ENCODE results near the gene GNA12.
"Not testable (repeated sequence)": the region's sequence is repeated elsewhere in the genome, so short reads cannot be mapped to it uniquely, and the experiment has no call there.

GNA12 gene

DNA sequence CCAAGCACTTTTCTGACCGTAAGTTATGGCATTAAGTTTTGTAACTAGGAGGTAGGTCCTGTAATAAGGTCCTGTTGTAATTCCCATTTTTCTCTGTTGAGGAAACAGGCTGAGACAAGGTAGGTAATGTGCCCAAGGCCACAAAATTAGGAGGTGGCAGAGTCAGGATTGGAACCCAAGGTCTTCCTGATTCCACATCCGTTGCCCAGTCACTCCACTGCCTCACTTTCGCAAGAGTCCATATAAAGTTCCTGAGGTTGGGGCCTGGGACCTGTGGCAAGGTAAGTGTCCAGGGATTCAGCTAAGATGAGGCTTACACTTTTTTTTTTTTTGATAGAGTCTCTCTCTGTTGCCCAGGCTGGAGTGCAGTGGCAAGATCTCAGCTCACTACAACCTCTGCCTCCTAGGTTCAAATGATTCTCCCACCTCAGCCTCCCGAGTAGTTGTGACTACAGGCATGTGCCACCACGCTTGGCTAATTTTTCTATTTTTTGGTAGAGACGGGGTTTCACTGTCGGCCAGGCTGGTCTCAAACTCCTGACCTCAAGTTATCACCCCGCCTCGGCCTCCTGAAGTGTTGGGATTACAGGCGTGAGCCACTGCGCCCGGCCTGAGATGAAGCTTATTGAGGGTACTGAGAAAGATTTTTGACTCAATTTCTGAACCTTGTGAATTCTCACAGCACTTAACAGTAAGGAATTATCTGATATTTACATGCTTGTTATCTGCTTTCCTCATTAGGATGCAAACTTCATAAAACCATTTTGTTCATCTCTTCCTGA, 20.3 kb upstream of the GNA12 start:
- DNase-seq = no peak

DNA sequence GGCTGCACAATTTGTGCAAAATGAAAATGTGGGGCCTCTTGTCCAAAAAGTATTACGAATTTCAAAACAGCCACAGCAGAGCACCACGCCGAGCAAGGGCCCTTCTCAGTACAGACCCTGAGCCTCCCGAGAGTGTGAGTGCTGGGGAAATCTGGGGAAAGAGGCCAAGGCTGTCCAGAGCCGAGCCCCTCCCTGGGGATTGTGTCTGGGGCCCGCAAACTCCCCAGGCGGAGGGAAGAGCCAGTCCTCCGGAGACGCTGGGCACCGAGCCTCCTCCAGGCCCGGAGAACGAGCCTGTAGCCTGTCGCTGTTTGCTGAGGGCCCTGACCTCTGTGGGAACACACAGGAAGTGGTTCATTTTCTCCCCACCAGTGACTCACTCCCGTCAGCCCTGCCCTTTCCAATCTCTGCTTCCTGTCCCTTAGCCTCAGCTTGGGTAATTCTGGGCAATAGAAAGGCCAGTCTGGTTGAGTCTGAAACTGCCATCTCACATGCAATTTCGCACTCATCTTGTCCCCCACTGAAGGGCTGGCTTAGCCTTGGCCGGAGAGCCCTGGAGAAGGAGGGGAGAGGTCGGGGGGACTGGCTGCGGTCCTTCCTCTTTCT, 19.5 kb upstream of the GNA12 start:
- peak; percentile 89 for DNase-seq

DNA sequence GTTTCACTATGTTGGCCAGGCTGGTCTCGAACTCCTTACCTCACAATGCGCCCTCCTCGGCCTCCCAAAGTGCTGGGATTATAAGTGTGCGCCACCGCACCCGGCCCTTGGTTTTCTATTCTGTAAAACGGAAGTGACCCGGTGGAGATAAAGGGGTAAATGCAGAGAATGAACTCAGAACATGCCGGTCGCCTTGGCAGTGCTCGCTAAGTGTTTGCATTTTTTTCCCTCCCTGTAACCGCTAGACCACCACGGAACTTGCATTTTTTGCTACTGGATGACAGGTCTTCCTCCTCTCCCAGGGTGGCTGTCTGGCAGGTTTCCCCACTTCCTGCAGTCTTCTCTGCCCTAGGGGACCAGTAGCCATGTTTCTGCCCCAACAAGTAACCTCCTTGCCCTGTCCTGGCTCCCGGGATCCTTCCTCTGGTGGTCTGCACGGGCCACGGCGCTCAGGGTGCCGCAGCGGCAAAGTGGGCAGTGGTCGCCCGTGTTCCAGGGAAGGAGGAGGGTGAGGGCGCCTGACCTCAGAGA, 18.8 kb upstream of the GNA12 start:
- DNase-seq = peak; percentile 73

DNA sequence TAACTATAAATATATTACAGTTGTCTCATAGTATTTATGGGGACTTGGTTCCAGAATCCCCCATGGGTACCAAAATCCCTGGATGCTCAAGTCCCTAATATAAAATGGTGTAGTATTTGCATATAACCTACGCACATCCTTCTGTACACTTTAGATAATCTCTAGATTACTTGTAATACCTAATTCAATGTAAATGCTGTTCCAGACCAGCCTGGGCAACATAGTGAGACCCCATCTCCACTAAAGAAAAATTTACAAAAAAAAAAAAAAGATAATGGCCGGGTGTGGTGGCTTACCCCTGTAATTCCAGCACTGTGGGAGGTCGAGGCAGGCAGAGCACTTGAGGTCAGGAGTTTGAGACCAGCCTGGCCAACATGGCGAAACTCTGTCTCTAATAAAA, 17.4 kb upstream of the GNA12 start:
- DNase-seq = no peak

DNA sequence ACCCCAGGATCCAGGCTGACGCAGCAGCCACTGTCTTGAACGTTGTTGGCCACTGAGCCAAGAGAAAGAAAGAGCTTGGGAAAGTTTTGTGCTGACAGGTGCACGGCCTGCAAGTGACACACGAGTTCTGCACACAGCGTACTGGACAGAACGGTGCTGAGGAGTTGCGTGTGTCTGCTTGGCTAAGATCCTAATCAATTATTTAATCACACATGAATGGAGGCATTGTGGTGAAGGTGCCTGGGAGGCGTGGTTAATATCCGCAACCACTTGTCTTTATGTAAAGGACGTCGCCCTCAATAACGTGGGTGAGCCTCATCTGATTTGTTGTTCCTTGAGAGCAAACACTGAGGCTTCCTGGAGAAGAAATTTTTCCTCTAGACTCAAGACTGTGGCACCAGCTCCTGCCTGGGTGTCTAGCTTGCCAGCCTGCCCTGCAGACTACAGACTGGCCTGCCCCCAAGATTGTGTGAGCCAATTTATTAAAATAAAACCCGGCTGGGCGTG, 16.6 kb upstream of the GNA12 start:
- DNase-seq = no peak

DNA sequence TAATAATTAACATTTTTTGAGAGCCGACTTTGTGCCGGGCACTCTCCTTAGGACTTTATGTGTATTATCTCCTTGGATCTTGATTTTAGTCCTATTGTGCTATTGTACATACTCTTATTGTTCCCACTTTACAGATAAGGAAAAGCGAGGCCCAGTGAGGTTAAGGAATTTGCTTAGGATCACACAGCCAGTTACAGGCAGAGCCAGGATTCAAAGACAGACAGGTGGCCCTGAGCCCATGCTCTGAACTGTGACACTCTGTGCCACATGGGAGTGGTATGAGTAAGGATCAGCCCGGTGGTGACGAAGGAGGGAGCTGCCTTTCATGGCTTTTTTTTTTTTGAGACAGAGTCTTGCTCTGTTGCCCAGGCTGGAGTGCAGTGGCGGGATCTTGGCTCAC, 15.8 kb upstream of the GNA12 start:
- DNase-seq = no peak

DNA sequence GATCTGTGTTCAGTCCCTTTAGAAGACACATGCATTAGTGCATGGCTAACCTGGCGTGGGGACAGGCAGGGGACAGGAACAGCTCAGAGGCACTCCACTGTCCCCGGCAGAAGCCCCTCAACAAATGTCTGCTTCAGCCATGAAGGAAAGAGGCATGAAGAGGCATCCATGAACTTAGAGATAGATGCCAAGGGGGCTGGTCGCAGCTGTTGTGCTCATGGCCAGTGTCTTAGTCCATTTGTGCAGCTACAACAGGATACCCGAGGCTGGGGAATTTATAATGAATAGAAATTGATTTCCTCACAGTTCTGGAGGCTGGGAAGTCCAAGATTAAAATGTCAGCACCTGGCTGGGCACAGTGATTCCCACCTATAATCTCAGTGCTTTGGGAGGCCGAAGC, 14.5 kb upstream of the GNA12 start:
- DNase-seq = no peak

DNA sequence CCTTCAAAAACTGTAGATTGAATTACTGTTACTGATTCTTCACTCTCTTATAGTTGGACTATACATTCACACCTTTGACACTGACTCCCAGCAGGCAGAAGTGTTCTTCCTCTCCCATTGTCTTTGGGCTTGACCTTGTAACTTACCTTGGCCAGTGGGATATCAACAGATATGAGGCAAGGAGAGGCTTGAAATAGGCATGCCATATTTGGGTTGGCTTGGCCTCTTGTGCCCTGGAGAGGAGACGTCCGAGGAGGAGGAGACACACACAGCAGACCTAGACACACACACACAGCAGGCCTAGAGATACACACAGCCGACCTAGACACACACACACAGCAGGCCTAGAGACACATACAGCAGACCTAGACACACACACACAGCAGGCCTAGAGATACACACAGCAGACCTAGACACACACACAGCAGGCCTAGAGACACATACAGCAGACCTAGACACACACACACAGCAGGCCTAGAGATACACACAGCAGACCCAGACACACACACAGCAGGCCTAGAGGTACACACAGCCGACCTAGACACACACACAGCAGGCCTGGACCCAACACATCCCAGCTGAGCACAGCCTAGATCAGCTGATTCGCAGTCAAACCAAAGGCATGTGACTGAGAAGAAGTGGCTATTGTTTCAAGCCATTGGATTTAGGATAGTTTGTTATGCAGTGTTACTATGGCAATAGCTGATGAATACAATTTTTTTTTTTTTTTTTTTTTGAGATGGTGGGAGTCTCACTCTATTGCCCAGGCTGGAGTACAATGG, 12.5 kb upstream of the GNA12 start:
- DNase-seq = no peak

DNA sequence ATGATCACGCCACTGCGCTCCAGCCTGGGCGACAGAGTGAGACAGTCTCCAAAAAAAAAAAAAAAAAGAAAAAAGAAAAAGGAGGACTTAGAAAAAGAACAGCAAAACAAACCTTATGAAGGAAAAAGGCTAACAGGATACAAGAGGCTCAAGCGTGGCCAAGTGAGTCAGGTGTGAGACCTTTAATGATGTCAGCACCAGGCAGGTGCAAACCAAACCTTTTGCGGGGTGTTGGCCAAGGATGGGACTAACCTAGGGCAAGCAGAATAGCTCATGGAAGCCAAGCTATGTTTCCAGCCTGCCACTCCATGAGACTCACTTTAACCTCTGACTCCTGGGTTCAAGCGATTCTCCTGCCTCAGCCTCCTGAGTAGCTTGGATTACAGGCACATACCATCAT, 11.3 kb upstream of the GNA12 start:
- DNase-seq = no peak

DNA sequence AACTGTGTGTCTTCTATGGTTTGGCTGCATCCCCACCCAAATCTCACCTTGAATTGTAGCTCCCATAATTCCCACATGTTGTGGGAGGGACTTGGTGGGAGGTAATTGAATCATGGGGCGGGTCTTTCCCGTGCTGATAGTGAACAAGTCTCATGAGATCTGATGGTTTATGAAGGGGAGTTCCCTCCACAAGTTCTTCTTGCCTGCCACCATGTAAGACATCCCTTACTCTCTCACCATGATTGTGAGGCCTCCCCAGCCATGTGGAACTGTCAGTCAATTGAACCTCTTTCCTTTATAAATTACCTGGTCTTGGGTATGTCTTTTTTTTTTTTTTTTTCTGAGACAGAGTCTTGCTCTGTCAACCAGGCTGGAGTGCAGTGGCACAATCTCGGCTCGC, 9.4 kb upstream of the GNA12 start:
- not testable (repeated sequence) for DNase-seq

DNA sequence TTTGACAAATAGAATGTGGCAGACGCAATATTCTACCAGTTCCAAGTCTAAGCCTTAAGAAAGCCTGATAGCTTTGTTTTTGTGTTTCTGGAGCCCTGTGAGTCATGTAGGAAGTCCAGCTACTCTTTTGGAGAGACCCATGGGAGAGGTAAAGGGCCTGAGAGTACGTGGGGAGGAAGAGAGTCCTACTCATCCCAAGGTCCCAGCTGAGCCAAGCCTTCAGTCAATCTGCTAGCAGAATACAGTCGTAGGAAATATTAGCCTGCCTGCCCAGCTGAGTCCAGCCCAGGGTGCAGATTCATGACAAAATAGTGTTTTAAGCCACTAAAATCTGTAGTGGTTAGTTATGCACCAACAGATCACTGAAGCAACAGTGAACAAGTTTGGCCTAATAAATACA, 9.0 kb upstream of the GNA12 start:
- DNase-seq = no peak

DNA sequence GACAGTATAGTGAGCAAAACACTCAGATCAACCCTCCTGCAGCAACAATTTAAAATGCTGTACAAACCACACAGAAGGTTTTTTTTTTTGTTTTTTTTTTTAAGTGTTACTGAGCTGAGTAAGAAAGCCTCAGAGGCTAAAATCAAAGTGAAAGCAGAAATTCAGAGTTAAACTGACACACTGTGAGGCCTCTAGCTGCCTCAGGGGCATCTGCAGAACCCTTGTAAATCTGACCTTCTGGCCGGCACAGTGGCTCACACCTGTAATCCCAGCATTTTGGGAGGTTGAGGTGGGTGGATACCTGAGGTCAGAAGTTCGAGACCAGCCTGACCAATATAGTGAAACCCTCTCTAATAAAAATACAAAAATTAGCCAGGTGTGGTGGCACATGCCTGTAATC, 7.4 kb upstream of the GNA12 start:
- DNase-seq = no peak

DNA sequence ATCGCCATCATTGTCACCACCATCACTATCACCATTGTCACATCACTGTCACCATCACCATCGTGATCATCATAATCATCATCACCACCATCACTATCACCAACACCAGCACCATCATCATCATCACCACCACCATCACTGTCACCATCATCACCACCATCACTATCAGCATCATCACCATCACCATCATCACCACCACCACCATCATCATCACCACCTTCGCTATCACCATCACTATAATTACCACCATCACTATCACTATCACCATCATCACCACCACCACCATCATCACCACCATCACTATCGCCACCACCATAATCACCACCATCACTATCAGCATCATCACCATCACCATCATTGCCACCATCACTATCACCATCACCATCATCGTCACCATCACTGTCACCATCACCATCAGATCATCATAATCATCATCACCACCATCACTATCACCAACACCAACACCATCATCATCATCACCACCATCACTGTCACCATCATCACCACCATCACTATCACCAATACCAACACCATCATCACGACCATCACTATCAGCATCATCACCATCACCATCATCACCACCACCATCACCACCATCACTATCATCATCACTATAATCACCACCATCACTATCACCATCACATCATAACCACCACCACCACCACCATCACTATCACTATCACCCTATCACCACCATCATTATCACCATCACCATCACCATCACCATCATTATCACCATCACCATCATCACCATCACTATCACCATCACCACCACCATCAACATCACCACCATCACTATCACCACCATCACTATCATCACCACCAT, 6.0 kb upstream of the GNA12 start:
- DNase-seq = no peak

DNA sequence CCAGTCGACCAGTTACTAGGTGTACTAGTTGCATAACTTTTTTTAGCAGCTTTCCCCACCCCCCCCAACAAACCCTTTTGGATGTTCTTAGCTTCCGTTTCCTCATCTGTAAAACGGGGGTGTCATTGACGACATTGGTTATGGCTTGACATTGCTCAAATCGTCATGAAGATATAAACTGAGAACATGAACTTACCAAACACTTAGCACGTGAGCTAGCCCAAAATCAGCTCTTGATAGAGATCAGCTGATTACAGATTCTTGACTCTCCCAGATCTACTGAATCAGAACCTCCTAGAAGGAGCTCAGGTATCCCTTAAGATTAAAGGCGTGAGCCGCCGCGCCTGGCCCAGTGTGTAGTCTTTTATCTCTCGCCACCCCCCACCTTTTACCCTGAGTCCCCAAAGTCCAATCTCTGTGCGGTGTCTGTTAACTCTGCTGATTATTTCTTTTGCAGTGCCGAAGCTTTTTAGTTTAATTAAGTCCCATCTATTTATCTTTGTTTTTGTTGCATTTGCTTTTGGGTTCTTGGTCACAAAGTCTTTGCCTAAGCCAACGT, 1.0 kb upstream of the GNA12 start:
- no peak for DNase-seq

DNA sequence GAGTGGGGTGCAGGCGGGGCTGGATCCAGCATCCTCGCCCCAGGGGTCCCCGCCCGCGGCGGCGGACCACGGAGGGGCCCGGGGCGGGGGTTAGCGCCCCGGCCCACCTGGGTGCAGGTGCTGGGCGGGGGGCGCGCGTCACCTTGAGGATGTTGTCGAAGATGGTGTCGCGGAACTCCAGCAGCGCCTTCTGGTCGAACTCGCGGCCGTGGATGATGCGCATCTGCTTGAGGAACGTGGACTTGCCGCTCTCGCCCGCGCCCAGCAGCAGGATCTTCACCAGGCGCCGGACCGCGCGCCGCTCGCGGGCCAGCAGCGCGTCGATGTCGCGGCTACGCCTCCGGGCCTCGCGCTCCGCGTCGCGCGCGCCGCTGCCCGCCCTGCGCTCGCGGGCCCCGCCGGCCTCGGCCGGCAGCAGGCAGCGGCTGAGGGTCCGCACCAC, 376 bp downstream of the GNA12 start:
- peak; percentile 67 for DNase-seq

DNA sequence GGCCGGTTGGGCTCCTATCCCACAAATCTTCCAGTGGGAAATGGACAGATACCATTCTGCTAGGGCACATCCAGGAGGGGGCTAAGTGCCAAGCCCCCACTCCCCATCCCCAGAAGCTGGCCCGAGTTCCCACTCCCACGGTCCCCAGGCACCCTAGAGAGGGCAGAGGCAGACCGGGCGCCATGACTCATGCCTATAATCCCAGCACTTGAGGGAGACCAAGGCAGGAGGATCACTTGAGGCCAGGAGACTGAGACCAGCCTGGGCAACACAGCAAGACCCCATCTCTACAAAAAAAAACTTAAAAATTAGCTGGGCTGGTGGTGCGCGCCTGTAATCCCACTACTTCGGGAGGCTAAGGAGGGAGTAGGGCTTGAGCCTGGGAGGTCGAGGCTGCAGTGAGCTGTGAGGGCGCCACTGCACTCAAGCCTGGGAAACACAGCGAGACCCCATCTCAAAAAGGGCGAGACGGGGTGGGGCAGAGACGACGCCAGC, 870 bp downstream of the GNA12 start:
- no peak for DNase-seq

DNA sequence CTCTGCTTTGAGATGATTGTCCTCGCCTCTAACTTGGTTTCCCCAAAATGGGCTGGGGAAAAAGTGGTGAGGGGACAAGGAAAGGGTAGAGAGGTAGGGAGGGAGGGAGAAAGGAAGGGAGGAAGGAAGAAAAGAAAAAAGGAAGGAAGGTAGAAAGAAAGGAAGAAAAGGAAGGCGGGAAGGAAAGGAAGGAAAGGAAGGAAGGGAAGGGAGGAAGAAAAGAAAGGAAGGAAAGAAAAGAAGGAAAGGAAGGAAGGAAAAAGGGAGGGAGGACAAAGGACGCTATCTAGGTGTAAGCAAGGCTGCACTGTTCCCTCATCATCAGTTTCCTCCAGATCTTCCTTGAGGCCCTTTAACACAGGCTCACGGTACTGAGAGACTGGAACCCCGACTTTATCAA, 2.2 kb downstream of the GNA12 start:
- DNase-seq = no peak

DNA sequence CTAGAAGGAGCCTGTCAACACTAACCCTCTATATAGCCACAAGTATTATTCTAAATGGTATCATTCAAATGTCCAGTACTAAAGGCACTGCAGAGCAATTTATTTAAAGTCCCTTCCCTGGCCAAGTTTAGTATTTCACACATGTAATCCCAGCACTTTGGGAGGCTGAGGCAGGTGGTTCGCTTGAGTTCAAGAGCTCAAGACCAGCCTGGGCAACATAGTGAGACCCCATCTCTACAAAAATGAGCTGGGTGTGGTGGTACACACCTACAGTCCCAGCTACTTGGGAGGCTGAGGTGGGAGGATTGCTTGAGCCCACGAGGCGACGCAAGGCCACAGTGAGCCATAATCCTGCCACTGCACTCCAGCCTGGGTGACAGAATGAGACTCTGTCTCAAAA, 3.6 kb downstream of the GNA12 start:
- DNase-seq = no peak

DNA sequence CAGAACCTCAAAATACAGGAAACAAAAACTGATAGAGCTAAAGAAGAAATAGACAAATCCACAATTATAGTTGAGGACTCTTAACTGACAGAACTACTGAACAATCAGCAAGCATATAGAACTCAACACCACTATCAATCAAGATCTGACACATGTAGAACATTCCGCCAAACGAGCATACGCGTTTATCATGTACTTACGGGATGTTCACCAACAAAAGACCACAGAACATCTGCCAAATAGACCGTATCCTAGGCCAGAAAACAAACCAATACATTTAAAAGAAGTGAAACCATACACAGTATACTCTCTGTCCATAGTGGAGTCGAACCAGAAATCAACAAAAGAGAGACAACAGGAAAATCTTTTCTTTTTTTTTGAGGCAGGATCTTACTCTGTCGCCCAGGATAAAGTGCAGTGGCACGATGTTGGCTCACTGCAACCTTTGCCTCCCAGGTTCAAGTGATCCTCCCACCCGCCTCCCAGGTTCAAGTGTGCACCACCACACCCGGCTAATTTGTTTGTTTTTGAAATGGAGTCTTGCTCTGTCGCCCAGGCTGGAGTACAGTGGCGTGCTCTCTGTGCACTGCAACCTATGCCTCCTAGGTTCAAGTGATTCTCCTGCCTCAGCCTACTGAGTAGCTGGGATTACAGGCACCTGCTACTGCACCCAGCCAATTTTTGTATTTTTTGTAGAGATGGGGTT, 5.1 kb downstream of the GNA12 start:
- no peak for DNase-seq

DNA sequence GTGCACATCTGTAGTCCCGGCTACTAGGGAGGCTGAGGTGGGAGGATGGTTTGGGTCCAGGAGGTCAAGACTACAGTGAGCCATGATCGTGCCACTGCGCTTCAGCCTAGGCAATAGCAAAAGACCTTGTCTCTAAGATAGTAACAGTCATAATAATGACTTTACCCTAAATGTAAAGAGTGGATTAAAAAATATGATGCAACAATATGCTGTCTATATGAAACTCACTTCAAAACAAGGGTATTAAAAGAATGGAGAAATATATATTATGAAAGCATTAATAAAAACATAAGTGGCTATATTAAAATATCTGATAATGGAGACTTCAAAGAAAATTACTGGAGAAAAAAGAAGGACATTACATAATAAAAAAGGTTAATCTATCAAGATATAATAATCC, 5.7 kb downstream of the GNA12 start:
- no peak for DNase-seq

DNA sequence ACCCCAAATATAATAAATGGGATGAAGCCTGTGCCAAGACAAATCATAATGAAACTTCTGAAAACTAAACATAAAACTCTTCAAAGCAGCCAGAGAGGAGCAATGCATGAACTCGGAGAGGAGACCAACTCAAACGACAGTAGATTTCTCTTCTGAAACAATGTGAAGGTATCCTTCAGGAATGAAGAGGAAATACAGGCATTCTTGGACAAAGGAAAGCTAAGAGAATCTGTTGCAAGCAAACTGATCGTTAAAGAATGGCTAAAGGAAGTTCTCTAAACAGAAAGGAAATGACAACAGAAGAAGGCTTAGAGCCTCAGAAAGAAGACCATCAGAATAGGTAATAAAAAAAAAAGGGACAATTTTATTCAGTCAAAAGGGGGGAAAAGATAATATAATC, 6.6 kb downstream of the GNA12 start:
- DNase-seq = no peak
